ENCODE results near the gene MIEF2. TPM values are rescaled to one million over a fixed set of nuclear protein-coding genes. Genes with fewer than 3 reads are reported as not detected.

The MIEF2 gene
- total and polyA plus RNA-seq, 10 of the 15 experiments (the other 5 are each of a cell fraction or from before 2014, with no cell fraction given), result 0.16 to 9.2 (median 4.1) TPM

DNA sequence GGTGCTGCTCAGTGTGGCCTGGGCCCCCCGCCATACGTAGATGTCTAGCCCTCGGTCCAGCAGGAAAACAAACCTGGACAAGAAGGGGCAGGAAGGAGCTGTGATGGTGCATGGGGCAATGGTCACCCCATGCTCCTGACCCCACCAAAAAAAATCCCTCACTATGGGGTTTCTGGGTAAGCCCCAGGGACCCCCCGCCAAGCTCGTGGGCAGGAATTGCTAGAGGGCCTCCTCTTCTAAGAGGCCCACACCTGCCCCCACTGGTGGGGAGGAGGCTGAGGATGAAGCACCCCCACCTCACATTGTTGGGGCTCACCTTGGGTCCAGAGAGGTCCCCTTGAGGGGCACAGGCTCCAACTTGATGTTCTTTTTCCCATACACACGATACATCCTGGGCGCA is 11.7 kb upstream of the MIEF2 start:
- TF ChIP-seq ZNF207 (IDR thresholded peaks at IDR 0.05; ENCODE audit: borderline replicate concordance) (no peak), PAX8 (IDR thresholded peaks at IDR 0.05) (no peak), RCOR1 (conservative IDR thresholded peaks at IDR 0.05; ENCODE audit: low read depth, low read length) (no peak), HCFC1 (IDR thresholded peaks at IDR 0.05; ENCODE audit: low read length) (no peak), NFYA (IDR thresholded peaks at IDR 0.05; ENCODE audit: borderline replicate concordance, low read depth, low read length) (no peak)
- TF ChIP-seq, protein P1, sequence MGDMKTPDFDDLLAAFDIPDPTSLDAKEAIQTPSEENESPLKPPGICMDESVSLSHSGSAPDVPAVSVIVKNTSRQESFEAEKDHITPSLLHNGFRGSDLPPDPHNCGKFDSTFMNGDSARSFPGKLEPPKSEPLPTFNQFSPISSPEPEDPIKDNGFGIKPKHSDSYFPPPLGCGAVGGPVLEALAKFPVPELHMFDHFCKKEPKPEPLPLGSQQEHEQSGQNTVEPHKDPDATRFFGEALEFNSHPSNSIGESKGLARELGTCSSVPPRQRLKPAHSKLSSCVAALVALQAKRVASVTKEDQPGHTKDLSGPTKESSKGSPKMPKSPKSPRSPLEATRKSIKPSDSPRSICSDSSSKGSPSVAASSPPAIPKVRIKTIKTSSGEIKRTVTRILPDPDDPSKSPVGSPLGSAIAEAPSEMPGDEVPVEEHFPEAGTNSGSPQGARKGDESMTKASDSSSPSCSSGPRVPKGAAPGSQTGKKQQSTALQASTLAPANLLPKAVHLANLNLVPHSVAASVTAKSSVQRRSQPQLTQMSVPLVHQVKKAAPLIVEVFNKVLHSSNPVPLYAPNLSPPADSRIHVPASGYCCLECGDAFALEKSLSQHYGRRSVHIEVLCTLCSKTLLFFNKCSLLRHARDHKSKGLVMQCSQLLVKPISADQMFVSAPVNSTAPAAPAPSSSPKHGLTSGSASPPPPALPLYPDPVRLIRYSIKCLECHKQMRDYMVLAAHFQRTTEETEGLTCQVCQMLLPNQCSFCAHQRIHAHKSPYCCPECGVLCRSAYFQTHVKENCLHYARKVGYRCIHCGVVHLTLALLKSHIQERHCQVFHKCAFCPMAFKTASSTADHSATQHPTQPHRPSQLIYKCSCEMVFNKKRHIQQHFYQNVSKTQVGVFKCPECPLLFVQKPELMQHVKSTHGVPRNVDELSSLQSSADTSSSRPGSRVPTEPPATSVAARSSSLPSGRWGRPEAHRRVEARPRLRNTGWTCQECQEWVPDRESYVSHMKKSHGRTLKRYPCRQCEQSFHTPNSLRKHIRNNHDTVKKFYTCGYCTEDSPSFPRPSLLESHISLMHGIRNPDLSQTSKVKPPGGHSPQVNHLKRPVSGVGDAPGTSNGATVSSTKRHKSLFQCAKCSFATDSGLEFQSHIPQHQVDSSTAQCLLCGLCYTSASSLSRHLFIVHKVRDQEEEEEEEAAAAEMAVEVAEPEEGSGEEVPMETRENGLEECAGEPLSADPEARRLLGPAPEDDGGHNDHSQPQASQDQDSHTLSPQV (IDR thresholded peaks at IDR 0.05), result no peak
- TF ChIP-seq, protein P2, sequence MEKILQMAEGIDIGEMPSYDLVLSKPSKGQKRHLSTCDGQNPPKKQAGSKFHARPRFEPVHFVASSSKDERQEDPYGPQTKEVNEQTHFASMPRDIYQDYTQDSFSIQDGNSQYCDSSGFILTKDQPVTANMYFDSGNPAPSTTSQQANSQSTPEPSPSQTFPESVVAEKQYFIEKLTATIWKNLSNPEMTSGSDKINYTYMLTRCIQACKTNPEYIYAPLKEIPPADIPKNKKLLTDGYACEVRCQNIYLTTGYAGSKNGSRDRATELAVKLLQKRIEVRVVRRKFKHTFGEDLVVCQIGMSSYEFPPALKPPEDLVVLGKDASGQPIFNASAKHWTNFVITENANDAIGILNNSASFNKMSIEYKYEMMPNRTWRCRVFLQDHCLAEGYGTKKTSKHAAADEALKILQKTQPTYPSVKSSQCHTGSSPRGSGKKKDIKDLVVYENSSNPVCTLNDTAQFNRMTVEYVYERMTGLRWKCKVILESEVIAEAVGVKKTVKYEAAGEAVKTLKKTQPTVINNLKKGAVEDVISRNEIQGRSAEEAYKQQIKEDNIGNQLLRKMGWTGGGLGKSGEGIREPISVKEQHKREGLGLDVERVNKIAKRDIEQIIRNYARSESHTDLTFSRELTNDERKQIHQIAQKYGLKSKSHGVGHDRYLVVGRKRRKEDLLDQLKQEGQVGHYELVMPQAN (conservative IDR thresholded peaks at IDR 0.05), result no peak
- intact Hi-C loops (cut with micrococcal nuclease; ENCODE audit: unreplicated experiment), result no loop called here

More for the DNA sequence above, 11.7 kb upstream of the MIEF2 start:
- ATAC-seq, result no peak
- no peak for FAIRE-seq
- Histone ChIP-seq H3K36me3 (ENCODE audit: control insufficient read depth in 2 of 2, insufficient read depth in 2 of 2, low read length in 1 of 2) (peaks cover 10 to 32% of the 10 kb centered on the region in 2 experiments), H4K20me1 (ENCODE audit: control insufficient read depth, insufficient read depth) (no peaks in the 10 kb centered on the region), H2AFZ (ENCODE audit: control insufficient read depth, low read depth, low read length) (no peak overlapping the region), H3K4me1 (ENCODE audit: control insufficient read depth, insufficient read depth, low read length) (no peaks in the 10 kb centered on the region), H3K9ac (ENCODE audit: control insufficient read depth, insufficient read depth, low read length) (no peak overlapping the region), H3K79me2 (ENCODE audit: control insufficient read depth, insufficient read depth, low read length) (no peaks in the 10 kb centered on the region), H3K27ac (ENCODE audit: control insufficient read depth, insufficient read depth) (no peak overlapping the region), H3K27me3 (replicated peaks in 1 of 2; ENCODE audit: control insufficient read depth in 2 of 2, insufficient read depth in 2 of 2, low read length in 1 of 2) (no peaks in the 10 kb centered on the region), H3K9me3 (replicated peaks; ENCODE audit: control insufficient read depth, insufficient read depth, low read length) (no peaks in the 10 kb centered on the region), H3K4me2 (ENCODE audit: control insufficient read depth, insufficient read depth) (no peak overlapping the region), H3K4me3 (no peak overlapping the region)
- ChIA-PET SMC1A (ENCODE audit: uncharacterized antibody, unreplicated experiment) (interaction anchor here (1.6 kb wide), 1 partner anchor 114 kb away, joined by 3 read pairs; the partner anchor contains the start of gene SHMT1), CTCF (interaction anchor here (0.7 to 1.4 kb wide), 3 partner anchors 9 to 114 kb away, joined by 3 to 4 read pairs (median 4); partner anchors contain the start of gene SHMT1), RAD21 (ENCODE audit: unreplicated experiment) (interaction anchor here (0.6 kb wide), 1 partner anchor 15 kb away, joined by 3 read pairs; no protein-coding TSS in a partner anchor), POLR2A (no interaction called here)
- BruUV-seq (replicated peaks), result no TSS peak
- DNase-seq (ENCODE audit: low read depth, low spot score), result no peak
- in situ Hi-C loops (cut with MboI), result no loop called here
- 95% methylated on average over 7 of the region's 7 CpGs for WGBS (ENCODE audit: insufficient coverage, insufficient replicate concordance, low lambda C conversion rate, missing lambda C conversion rate)

Measured in GM12878 (cell line).